Measurements from ENCODE around the gene CCDC38.

- TF ChIP-seq RAD21 (conservative IDR thresholded peaks at IDR 0.05) (no peak), EP300 (conservative IDR thresholded peaks at IDR 0.05; ENCODE audit: poor library complexity, severe bottlenecking) (no peak), POLR2AphosphoS5 (IDR thresholded peaks at IDR 0.05) (no peak), TAF1 (IDR thresholded peaks at IDR 0.05; ENCODE audit: low read depth) (no peak), EZH2 (IDR thresholded peaks at IDR 0.05; ENCODE audit: borderline replicate concordance, insufficient read depth, low read length, poor library complexity, severe bottlenecking) (no peak), SMC3 (conservative IDR thresholded peaks at IDR 0.05; ENCODE audit: poor library complexity) (no peak), MXI1 (conservative IDR thresholded peaks at IDR 0.05; ENCODE audit: poor library complexity, severe bottlenecking) (no peak), REST (IDR thresholded peaks at IDR 0.05; ENCODE audit: borderline replicate concordance) (no peak)
- TF ChIP-seq, protein P1, sequence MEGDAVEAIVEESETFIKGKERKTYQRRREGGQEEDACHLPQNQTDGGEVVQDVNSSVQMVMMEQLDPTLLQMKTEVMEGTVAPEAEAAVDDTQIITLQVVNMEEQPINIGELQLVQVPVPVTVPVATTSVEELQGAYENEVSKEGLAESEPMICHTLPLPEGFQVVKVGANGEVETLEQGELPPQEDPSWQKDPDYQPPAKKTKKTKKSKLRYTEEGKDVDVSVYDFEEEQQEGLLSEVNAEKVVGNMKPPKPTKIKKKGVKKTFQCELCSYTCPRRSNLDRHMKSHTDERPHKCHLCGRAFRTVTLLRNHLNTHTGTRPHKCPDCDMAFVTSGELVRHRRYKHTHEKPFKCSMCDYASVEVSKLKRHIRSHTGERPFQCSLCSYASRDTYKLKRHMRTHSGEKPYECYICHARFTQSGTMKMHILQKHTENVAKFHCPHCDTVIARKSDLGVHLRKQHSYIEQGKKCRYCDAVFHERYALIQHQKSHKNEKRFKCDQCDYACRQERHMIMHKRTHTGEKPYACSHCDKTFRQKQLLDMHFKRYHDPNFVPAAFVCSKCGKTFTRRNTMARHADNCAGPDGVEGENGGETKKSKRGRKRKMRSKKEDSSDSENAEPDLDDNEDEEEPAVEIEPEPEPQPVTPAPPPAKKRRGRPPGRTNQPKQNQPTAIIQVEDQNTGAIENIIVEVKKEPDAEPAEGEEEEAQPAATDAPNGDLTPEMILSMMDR (IDR thresholded peaks at IDR 0.05; ENCODE audit: poor library complexity, severe bottlenecking): no peak
These were observed 302 bp downstream of the CCDC38 start for GRCh38 chr12:95942101-95942523.

Measured in neural cell (in vitro differentiated cells).